SK-N-SH (cell line): ENCODE results near the gene PRRT2. TPM values are rescaled to one million over a fixed set of nuclear protein-coding genes. Genes with fewer than 3 reads are reported as not detected.

Experiments used
- CTCF ChIA-PET: fragments of 300-600, 350-600 bp; formaldehyde crosslinking; extraction: SDS; loops from one replicate; lab custom pipeline; 2021; lab: Yijun Ruan, JAX
- POLR2A ChIA-PET: fragments of 350-600 bp; sonication (Branson Sonifier 250); formaldehyde crosslinking; extraction: SDS; loops from one replicate; lab custom pipeline; 2020; ENCODE audit warnings: antibody characterized with exemption, inconsistent platforms; lab: Yijun Ruan, JAX
- DNase-seq: peaks from one replicate; pipeline ENCODE4 v3.0.0; 2012
- H2AFZ ChIP-seq: fragments of 200-600 bp; sonication (generic); 2 replicates; pipeline ENCODE4 v1.8.1; 2016; ENCODE audit warnings: antibody characterized with exemption, mild to moderate bottlenecking, low read depth
- H3F3A ChIP-seq: fragments of 200-600 bp; sonication (generic); replicated peaks from 2 replicates; pipeline ENCODE3; 2016; ENCODE audit warnings: antibody characterized with exemption, mild to moderate bottlenecking; ENCODE audit not compliant: insufficient read depth
- H3K27ac ChIP-seq, 2 experiments: fragments of 200-500 bp in 1 of 2; fragments of 200-600 bp in 1 of 2; sonication (Bioruptor generic) in 1 of 2; sonication (generic), shearing (Covaris generic) in 1 of 2; 2 replicates each; pipeline versions ENCODE4 v1.5.1 to v1.6.1; 2014 to 2016; ENCODE audit warnings: low read depth in 2 of 2, inconsistent platforms in 1 of 2, low read length in 1 of 2, mild to moderate bottlenecking in 1 of 2, mixed read lengths in 1 of 2
- H3K27me3 ChIP-seq: fragments of 200-600 bp; sonication (generic), shearing (Covaris generic); 2 replicates; pipeline ENCODE4 v1.6.1; 2016; ENCODE audit warnings: mixed run types; ENCODE audit not compliant: insufficient read depth
- H3K36me3 ChIP-seq, 2 experiments: fragments of 200-500 bp in 1 of 2; fragments of 200-600 bp in 1 of 2; sonication (Bioruptor generic) in 1 of 2; sonication (generic) in 1 of 2; replicated peaks in 1 of 2; 2 replicates each; pipeline versions ENCODE3 to v1.5.1; 2014 to 2016; ENCODE audit warnings: low read length in 1 of 2, mild to moderate bottlenecking in 1 of 2; ENCODE audit not compliant: insufficient read depth in 2 of 2, control insufficient read depth in 1 of 2
- H3K4me1 ChIP-seq, 2 experiments: fragments of 200-500 bp in 1 of 2; fragments of 200-600 bp in 1 of 2; sonication (Bioruptor generic) in 1 of 2; sonication (generic), shearing (Covaris generic) in 1 of 2; 2 replicates each; pipeline versions ENCODE4 v1.5.1 to v1.6.1; 2014 to 2016; ENCODE audit warnings: low read depth in 1 of 2, low read length in 1 of 2, mixed run types in 1 of 2; ENCODE audit not compliant: insufficient read depth in 2 of 2, control insufficient read depth in 1 of 2
- H3K4me2 ChIP-seq: fragments of 200-600 bp; sonication (generic), shearing (Covaris generic); 2 replicates; pipeline ENCODE4 v1.6.1; 2017; ENCODE audit warnings: mixed run types
- H3K4me3 ChIP-seq, 2 experiments: fragments of 200-500 bp in 1 of 2; fragments of 200-600 bp in 1 of 2; sonication (Bioruptor generic) in 1 of 2; sonication (generic), shearing (Covaris generic) in 1 of 2; 2 replicates each; pipeline versions ENCODE4 v1.5.1 to v1.8.1; 2014 to 2016; ENCODE audit warnings: low read depth in 2 of 2, inconsistent platforms in 1 of 2, low read length in 1 of 2, mild to moderate bottlenecking in 1 of 2, mixed read lengths in 1 of 2, moderate library complexity in 1 of 2
- H3K79me2 ChIP-seq: fragments of 200-600 bp; sonication (generic); 2 replicates; pipeline ENCODE4 v1.8.1; 2017; ENCODE audit warnings: mild to moderate bottlenecking; ENCODE audit not compliant: insufficient read depth
- H3K9ac ChIP-seq: fragments of 200-600 bp; sonication (generic); 2 replicates; pipeline ENCODE4 v1.6.1; 2017; ENCODE audit warnings: mixed run types
- H3K9me2 ChIP-seq: fragments of 200-600 bp; sonication (generic); 2 replicates; pipeline ENCODE4 v1.6.1; 2017; ENCODE audit warnings: mixed run types
- H3K9me3 ChIP-seq: fragments of 200-600 bp; sonication (generic); 2 replicates; pipeline ENCODE4 v1.6.1; 2017; ENCODE audit warnings: mixed run types, mild to moderate bottlenecking, moderate library complexity
- H4K20me1 ChIP-seq: fragments of 200-600 bp; sonication (generic); 2 replicates; pipeline ENCODE4 v1.6.1; 2017; ENCODE audit warnings: mild to moderate bottlenecking, mixed run types; ENCODE audit not compliant: insufficient read depth
- CHD2 ChIP-seq: fragments of 150-350 bp; IDR thresholded peaks from 2 replicates; pipeline ENCODE4 v1.6.1; 2018; ENCODE audit warnings: low read length; ENCODE audit not compliant: partially characterized antibody
- FOXM1 ChIP-seq: IDR thresholded peaks from 2 replicates; pipeline ENCODE4 v1.4.0; 2012; ENCODE audit warnings: low read depth, mild to moderate bottlenecking
- IRF3 ChIP-seq: fragments of 150-350 bp; IDR thresholded peaks from 2 replicates; pipeline ENCODE4 v1.6.1; 2016; ENCODE audit warnings: mild to moderate bottlenecking, low read depth, low read length
- JUND ChIP-seq: IDR thresholded peaks from 2 replicates; pipeline ENCODE4 v1.4.0; 2012
- MXI1 ChIP-seq: IDR thresholded peaks from 2 replicates; pipeline ENCODE4 v1.6.1; 2012; ENCODE audit warnings: mild to moderate bottlenecking, low read depth, low read length, improper control_type of control experiment
- TAF1 ChIP-seq: IDR thresholded peaks from 2 replicates; pipeline ENCODE4 v1.6.1; 2012; ENCODE audit warnings: low read depth, mild to moderate bottlenecking, low read length, moderate library complexity, borderline replicate concordance
- TEAD4 ChIP-seq: IDR thresholded peaks from 2 replicates; pipeline ENCODE4 v1.4.0; 2012; ENCODE audit warnings: mild to moderate bottlenecking, borderline replicate concordance; ENCODE audit not compliant: insufficient read depth
- USF2 ChIP-seq: fragments of 150-350 bp; IDR thresholded peaks from 2 replicates; pipeline ENCODE4 v1.6.1; 2017; ENCODE audit warnings: antibody characterized with exemption, low read length, low read depth, borderline replicate concordance
- YY1 ChIP-seq: IDR thresholded peaks from 2 replicates; pipeline ENCODE4 v1.4.0; 2012; ENCODE audit warnings: low read depth, mild to moderate bottlenecking
- WGBS: methylation state at CpG from one replicate; pipeline ENCODE4 v1.1.6; 2017; ENCODE audit warnings: low lambda C conversion rate; 5-methylcytosine and 5-hydroxymethylcytosine counted together
- polyA plus RNA-seq, 3 experiments: library from polyadenylated mRNA; depleted of rRNA; stranded (reverse); fragments of >200 nt; gene quantifications; 2 replicates each; pipeline ENCODE4 v1.2.3, GENCODE V29; 2012
- TF ChIP-seq, protein P1 (sequence below): IDR thresholded peaks from 2 replicates; pipeline ENCODE4 v1.4.0; 2012; ENCODE audit warnings: low read depth, borderline replicate concordance

Gene PRRT2
- polyA plus RNA-seq, 1 of the 3 experiments (the other 2 are of a cell fraction) = 28.1 TPM

DNA sequence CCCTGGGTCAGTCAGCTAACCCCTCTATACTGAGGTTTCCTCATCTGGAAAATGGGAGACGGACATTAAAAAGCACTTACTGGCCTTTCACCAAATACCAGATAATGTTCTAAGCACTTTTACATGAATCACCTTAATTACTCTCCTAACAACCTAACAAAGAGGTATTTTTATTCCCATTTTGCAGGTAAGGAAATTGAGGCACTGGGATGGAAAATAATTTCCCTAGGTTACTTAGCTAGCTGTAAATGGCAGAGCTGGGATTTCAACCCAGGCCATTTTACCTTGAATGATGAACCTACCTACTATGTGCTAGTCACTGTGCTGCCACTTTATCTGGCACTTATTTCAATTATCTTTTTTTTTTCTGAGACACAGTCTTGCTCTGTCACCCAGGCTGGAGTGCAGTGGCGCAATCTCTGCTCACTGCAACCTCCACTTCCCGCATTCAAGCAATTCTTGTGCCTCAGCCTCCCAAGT lies 17.7 kb upstream of the PRRT2 start:
- Histone ChIP-seq H4K20me1 (no peaks in the 10 kb centered on the region; the same call in 1 of the 2 replicates), H3K9me2 (no peaks in the 10 kb centered on the region), H3K27me3 (no peaks in the 10 kb centered on the region), H3K4me1 (peaks cover 0 to 11% of the 10 kb centered on the region in 2 experiments; a peak in 1 of 4 replicates), H3K27ac (no peak overlapping the region), H2AFZ (no peak overlapping the region), H3K4me2 (no peak overlapping the region), H3K4me3 (no peak overlapping the region), H3F3A (no peaks in the 10 kb centered on the region), H3K9ac (no peak overlapping the region), H3K79me2 (peaks cover 63% of the 10 kb centered on the region), H3K9me3 (no peaks in the 10 kb centered on the region), H3K36me3 (peaks cover 17 to 23% of the 10 kb centered on the region in 2 experiments)
- TF ChIP-seq, protein P1, sequence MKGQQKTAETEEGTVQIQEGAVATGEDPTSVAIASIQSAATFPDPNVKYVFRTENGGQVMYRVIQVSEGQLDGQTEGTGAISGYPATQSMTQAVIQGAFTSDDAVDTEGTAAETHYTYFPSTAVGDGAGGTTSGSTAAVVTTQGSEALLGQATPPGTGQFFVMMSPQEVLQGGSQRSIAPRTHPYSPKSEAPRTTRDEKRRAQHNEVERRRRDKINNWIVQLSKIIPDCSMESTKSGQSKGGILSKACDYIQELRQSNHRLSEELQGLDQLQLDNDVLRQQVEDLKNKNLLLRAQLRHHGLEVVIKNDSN = no peak
- TF ChIP-seq YY1 (no peak), JUND (no peak), IRF3 (no peak), MXI1 (no peak), TAF1 (no peak)
- no peak for DNase-seq
- ChIA-PET CTCF (interaction anchor here (1.6 kb wide), 1 partner anchor 65 kb away, joined by 3 read pairs; no protein-coding TSS in a partner anchor), POLR2A (interaction anchor here (1.0 kb wide), 1 partner anchor 10 kb away, joined by 5 read pairs; no protein-coding TSS in a partner anchor)
- 99% methylated on average over 3 of the region's 3 CpGs for WGBS

DNA sequence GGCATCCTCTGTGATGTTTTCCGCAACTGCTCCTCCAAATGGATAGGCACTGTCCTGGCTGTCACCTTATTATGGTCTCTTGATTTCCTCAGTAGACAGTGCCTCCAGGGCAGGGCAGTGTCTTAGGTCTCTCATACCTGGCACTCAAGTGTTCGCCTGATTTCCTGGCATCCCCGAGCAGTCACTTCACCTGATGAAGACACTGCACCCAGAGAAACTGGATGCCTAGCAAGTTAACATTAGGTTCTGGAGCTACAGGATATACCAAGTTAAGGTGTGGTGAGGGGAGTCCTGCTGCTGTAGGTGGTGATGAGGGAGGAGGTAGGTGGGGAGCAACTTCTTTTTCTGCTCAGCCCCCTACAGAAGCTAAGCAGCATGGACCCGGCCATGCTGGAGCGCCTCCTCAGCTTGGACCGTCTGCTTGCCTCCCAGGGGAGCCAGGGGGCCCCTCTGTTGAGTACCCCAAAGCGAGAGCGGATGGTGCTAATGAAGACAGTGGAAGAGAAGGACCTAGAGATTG lies 9.5 kb upstream of the PRRT2 start:
- no peak overlapping the region for H3K9ac ChIP-seq
- H3K36me3 ChIP-seq = peaks cover 15 to 41% of the 10 kb centered on the region in 2 experiments
- TF ChIP-seq TEAD4 (no peak), CHD2 (no peak), FOXM1 (no peak), TAF1 (no peak), USF2 (no peak), YY1 (no peak)
- peaks cover 4% of the 10 kb centered on the region for H3K79me2 ChIP-seq
- no peak overlapping the region for H2AFZ ChIP-seq
- H3K27me3 ChIP-seq = no peaks in the 10 kb centered on the region
- ChIA-PET POLR2A (interaction anchor here (4.0 kb wide), 1 partner anchor 12 kb away, joined by 19 read pairs; the partner anchor contains the start of gene KIF22), CTCF (interaction anchor here (1.2 to 1.9 kb wide), 5 partner anchors 10 to 229 kb away, joined by 4 to 9 read pairs (median 5); partner anchors contain the start of genes KIF22, PAGR1 and TLCD3B)
- no peak for DNase-seq
- H3K9me3 ChIP-seq = no peaks in the 10 kb centered on the region
- H3K4me3 ChIP-seq = no peak overlapping the region
- WGBS = 97% methylated on average over 7 of the region's 8 CpGs
- H3K4me1 ChIP-seq = peaks cover 0 to 10% of the 10 kb centered on the region in 2 experiments; a peak in 1 of 4 replicates
- no peak overlapping the region for H3K27ac ChIP-seq
- peaks cover 25% of the 10 kb centered on the region for H3F3A ChIP-seq
- no peaks in the 10 kb centered on the region for H4K20me1 ChIP-seq
- no peak overlapping the region for H3K4me2 ChIP-seq
- H3K9me2 ChIP-seq = no peaks in the 10 kb centered on the region
